Loucy (cell line): ENCODE data around the gene MSL2.
"Not testable (repeated sequence)": the region's sequence is repeated elsewhere in the genome, so short reads cannot be mapped to it uniquely, and the experiment has no call there.

Experiments
- H2AFZ ChIP-seq: fragments of 200-600 bp; sonication (generic); 2 replicates; pipeline ENCODE4 v1.6.0; 2016; ENCODE audit warnings: antibody characterized with exemption, mild to moderate bottlenecking, low read length, moderate library complexity
- H3F3A ChIP-seq: fragments of 200-600 bp; 2 replicates; pipeline ENCODE4 v1.6.0; 2016; ENCODE audit warnings: antibody characterized with exemption, low read depth, mild to moderate bottlenecking
- H3K27me3 ChIP-seq: fragments of 200-600 bp; sonication (generic); 2 replicates; pipeline ENCODE4 v1.6.1; 2014; ENCODE audit warnings: low read length, mild to moderate bottlenecking; ENCODE audit not compliant: insufficient read depth, poor library complexity, severe bottlenecking
- H3K36me3 ChIP-seq: fragments of 200-600 bp; sonication (generic); 2 replicates; pipeline ENCODE4 v1.6.1; 2016; ENCODE audit warnings: low read length; ENCODE audit not compliant: insufficient read depth
- H3K4me1 ChIP-seq: fragments of 200-600 bp; sonication (generic); 2 replicates; pipeline ENCODE4 v1.5.1; 2014; ENCODE audit warnings: low read length, mild to moderate bottlenecking; ENCODE audit not compliant: insufficient read depth, poor library complexity, severe bottlenecking
- H3K4me2 ChIP-seq: fragments of 200-600 bp; sonication (generic); 2 replicates; pipeline ENCODE4 v1.6.0; 2014; ENCODE audit warnings: antibody characterized with exemption, low read length, low read depth, mild to moderate bottlenecking; ENCODE audit not compliant: poor library complexity, severe bottlenecking
- H3K4me3 ChIP-seq: fragments of 200-600 bp; sonication (generic); 2 replicates; pipeline ENCODE4 v1.5.1; 2014; ENCODE audit warnings: low read length, mild to moderate bottlenecking, mixed read lengths; ENCODE audit not compliant: poor library complexity, severe bottlenecking
- H3K79me2 ChIP-seq: fragments of 200-600 bp; sonication (generic); 2 replicates; pipeline ENCODE4 v1.6.1; 2014; ENCODE audit warnings: low read length; ENCODE audit not compliant: insufficient read depth
- H3K9ac ChIP-seq: fragments of 200-600 bp; sonication (generic); 2 replicates; pipeline ENCODE4 v1.6.0; 2014; ENCODE audit warnings: mild to moderate bottlenecking, low read depth, low read length, moderate library complexity; ENCODE audit not compliant: poor library complexity, severe bottlenecking
- H3K9me2 ChIP-seq: fragments of 200-600 bp; sonication (generic); replicated peaks from 2 replicates; pipeline ENCODE4 v1.6.1; 2016; ENCODE audit warnings: low read depth, low read length, mixed read lengths
- H3K9me3 ChIP-seq: fragments of 200-600 bp; sonication (generic); 2 replicates; pipeline ENCODE4 v1.6.1; 2014; ENCODE audit warnings: mild to moderate bottlenecking, antibody characterized with exemption, low read length, low read depth; ENCODE audit not compliant: insufficient read depth
- H4K20me1 ChIP-seq: fragments of 200-600 bp; sonication (generic); 2 replicates; pipeline ENCODE4 v1.6.0; 2014; ENCODE audit warnings: antibody characterized with exemption, low read length, mild to moderate bottlenecking; ENCODE audit not compliant: insufficient read depth, poor library complexity, severe bottlenecking
- EZH2phosphoT487 ChIP-seq: fragments of 200-600 bp; IDR thresholded peaks from 2 replicates; pipeline ENCODE4 v1.6.1; 2018; ENCODE audit warnings: antibody characterized with exemption, mild to moderate bottlenecking, moderate library complexity, borderline replicate concordance
- TF ChIP-seq, protein P1 (sequence below): fragments of 200-600 bp; sonication (generic); conservative IDR thresholded peaks from 2 replicates; pipeline ENCODE4 v1.5.1; 2014; ENCODE audit warnings: mild to moderate bottlenecking, antibody characterized with exemption, low read length

Gene MSL2

DNA sequence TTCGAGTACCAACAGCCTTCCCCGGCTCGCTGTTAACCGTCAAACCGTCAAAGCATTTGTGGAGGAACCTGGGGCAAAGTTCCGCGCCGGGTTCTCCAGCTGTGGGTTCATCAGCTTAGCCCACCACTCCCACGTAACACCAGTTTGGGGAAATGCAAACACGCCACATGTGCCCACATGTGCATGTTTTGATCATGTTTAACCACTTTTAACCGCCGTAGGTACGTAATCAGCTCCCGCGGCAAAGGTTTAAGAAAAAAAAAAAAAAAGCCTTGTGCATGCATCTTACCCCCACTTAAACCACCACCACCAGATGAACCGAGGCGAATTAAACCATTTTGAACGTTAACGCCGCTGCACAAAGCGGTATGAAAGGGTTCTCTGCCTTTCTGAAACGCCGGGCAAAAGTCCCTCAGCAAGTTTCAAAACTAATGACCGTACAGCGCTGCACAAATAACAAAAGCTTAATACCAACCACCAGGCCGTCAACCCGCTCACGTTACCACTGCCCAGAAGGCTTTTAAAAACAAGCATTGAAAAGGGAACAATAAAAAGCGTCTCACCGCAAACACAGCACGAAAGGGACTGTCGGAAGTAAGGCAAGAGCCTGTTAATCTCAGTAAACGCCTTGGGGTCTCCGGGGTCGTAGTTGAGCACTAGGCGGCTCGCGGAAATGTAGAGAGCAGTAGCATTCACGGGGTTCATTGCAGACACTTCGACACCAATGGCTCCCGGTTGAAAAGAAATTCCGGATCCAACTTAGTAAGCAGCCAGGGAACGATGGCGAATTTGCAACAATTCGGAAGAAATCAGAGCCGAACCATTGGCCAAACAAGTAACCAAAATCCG is 1.5 kb downstream of the MSL2 start:
- Histone ChIP-seq H3K36me3 (peaks cover 6% of the 10 kb centered on the region; the same call in 1 of the 2 replicates), H3K4me1 (peaks cover 38% of the 10 kb centered on the region), H3K4me3 (peak overlapping the region; percentile 86), H3F3A (peaks cover 7% of the 10 kb centered on the region; the same call in 1 of the 2 replicates), H4K20me1 (peaks cover 56% of the 10 kb centered on the region), H3K9ac (peak overlapping the region; percentile 93), H3K4me2 (peak overlapping the region; percentile 99), H3K9me3 (no peaks in the 10 kb centered on the region), H2AFZ (no peak overlapping the region), H3K9me2 (no peaks in the 10 kb centered on the region), H3K27me3 (peaks cover 5% of the 10 kb centered on the region), H3K79me2 (peaks cover 74% of the 10 kb centered on the region)
- TF ChIP-seq, protein P1, sequence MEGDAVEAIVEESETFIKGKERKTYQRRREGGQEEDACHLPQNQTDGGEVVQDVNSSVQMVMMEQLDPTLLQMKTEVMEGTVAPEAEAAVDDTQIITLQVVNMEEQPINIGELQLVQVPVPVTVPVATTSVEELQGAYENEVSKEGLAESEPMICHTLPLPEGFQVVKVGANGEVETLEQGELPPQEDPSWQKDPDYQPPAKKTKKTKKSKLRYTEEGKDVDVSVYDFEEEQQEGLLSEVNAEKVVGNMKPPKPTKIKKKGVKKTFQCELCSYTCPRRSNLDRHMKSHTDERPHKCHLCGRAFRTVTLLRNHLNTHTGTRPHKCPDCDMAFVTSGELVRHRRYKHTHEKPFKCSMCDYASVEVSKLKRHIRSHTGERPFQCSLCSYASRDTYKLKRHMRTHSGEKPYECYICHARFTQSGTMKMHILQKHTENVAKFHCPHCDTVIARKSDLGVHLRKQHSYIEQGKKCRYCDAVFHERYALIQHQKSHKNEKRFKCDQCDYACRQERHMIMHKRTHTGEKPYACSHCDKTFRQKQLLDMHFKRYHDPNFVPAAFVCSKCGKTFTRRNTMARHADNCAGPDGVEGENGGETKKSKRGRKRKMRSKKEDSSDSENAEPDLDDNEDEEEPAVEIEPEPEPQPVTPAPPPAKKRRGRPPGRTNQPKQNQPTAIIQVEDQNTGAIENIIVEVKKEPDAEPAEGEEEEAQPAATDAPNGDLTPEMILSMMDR = no peak
- TF ChIP-seq EZH2phosphoT487 = no peak

DNA sequence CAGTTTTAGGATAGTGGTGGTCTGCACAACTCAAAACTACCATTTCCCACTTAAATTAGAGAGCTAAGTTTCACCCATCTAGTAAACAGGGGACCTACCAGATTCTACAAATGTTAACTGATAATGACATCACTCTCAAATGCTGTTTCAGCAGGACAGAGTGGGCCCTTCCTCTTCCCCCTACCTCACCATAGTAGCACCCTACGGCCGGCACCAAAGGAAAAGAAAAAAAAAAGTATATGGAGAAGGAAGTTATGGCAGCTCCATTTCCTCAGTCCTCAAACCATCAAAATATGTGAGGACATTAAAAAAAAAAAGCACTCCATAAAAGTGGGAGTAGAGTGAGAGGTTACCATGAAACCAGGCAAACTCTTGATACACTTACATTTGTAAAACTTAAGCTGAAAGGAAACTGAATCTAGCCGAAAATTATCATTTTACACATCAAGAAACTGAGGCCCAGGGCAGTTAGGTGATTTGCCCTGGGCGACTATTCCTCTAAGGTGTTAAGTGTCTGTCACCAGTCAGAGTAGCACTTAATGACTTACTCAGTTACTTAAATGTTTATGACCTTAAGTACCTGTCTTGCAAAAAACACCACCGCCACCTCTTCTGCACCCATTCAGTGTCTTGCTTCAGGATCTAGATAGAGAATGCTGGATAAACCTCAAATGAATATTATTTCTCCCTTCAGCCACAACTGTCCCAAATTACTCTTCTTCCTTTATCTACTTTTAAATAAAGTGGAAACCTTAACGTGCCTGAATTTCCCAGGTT is 2.7 kb downstream of the MSL2 start:
- peaks cover 67% of the 10 kb centered on the region for H4K20me1 ChIP-seq
- H3K27me3 ChIP-seq = peaks cover 5% of the 10 kb centered on the region
- peaks cover 7% of the 10 kb centered on the region; the same call in 1 of the 2 replicates for H3F3A ChIP-seq
- TF ChIP-seq EZH2phosphoT487 = no peak
- TF ChIP-seq, protein P1 = no peak
- peaks cover 85% of the 10 kb centered on the region for H3K79me2 ChIP-seq
- H3K36me3 ChIP-seq = peaks cover 6% of the 10 kb centered on the region; the same call in 1 of the 2 replicates
- H2AFZ ChIP-seq = no peak overlapping the region
- H3K4me2 ChIP-seq = peak overlapping the region; percentile 99
- peak overlapping the region; percentile 86 for H3K4me3 ChIP-seq
- H3K9me3 ChIP-seq = no peaks in the 10 kb centered on the region
- no peaks in the 10 kb centered on the region for H3K9me2 ChIP-seq
- peaks cover 48% of the 10 kb centered on the region for H3K4me1 ChIP-seq
- peak overlapping the region; percentile 93 for H3K9ac ChIP-seq

DNA sequence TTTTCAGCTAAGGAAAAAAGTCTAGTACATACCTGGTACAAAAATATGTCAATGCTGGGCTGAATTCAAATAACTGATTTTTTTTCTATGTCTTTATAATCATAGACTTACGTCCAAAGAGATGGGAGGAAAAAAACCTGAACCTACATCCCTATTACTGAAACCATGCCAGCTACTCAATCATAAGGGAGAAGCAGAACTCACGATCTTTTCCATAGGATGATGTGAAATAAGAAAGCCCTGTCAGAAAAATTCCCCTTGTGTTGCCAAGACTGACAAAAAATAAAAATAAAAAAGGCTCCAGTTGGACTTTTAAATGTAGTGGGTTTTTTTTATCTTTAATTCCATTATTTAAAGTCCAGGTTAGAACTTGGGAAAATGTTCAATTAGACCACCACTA is 3.3 kb downstream of the MSL2 start:
- Histone ChIP-seq H3K4me2 (peak overlapping the region; percentile 99), H2AFZ (no peak overlapping the region), H3K27me3 (peaks cover 5% of the 10 kb centered on the region), H3K9me2 (no peaks in the 10 kb centered on the region), H3K4me3 (peak overlapping the region; percentile 86), H3K79me2 (peaks cover 85% of the 10 kb centered on the region), H4K20me1 (peaks cover 74% of the 10 kb centered on the region), H3K9ac (peak overlapping the region; percentile 93), H3F3A (peaks cover 7% of the 10 kb centered on the region; the same call in 1 of the 2 replicates), H3K36me3 (peaks cover 6% of the 10 kb centered on the region; the same call in 1 of the 2 replicates), H3K9me3 (no peaks in the 10 kb centered on the region), H3K4me1 (peaks cover 49% of the 10 kb centered on the region)
- TF ChIP-seq, protein P1 = no peak
- no peak for TF ChIP-seq EZH2phosphoT487

DNA sequence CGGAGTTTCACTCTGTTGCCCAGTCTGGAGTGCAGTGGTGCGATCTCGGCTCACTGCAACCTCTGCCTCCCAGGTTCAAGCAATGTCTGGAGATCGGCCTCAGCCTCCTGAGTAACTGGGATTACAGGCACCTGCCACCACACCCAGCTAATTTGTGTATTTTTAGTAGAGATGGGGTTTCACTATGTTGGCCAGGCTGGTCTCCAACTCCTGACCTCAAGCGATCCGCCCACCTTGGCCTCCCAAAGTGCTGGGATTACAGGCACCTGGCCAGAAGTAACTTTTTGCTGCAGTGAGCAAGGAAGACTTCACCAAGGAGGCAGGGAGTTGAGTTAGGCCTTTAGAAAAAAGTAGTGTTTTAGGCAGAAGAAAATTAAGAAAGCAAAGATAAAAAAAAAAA is 3.9 kb downstream of the MSL2 start:
- Histone ChIP-seq H3K4me1 (peaks cover 49% of the 10 kb centered on the region), H3K4me2 (peak overlapping the region; percentile 99), H3K9ac (peak overlapping the region; percentile 93), H3K79me2 (peaks cover 85% of the 10 kb centered on the region), H4K20me1 (peaks cover 80% of the 10 kb centered on the region), H3K4me3 (peak overlapping the region; percentile 86)
- not testable (repeated sequence) for H3K9me2 ChIP-seq, H3K36me3 ChIP-seq, H3K27me3 ChIP-seq, H2AFZ ChIP-seq, H3F3A ChIP-seq, H3K9me3 ChIP-seq
